ENCODE data around the gene TRRAP. TPM values are rescaled to one million over a fixed set of nuclear protein-coding genes. Genes with fewer than 3 reads are reported as not detected.

The TRRAP gene
- total and polyA plus RNA-seq, 8 donors, result 4.3 to 38.0 (median 15.7) TPM

- WGBS, 5 donors, result 94 to 97% (median 95%) methylated on average over 15 to 19 of the region's 19 CpGs
- no peaks in the 10 kb centered on the region for H3K9me3 ChIP-seq
- peaks cover 72 to 100% (median 99%) of the 10 kb centered on the region in 4 donors for H3K36me3 ChIP-seq
- no peaks in the 10 kb centered on the region for H3K27me3 ChIP-seq
- no peak overlapping the region for H3K4me3 ChIP-seq
- no peak overlapping the region for H3K27ac ChIP-seq
- TF ChIP-seq POLR2A (IDR thresholded peaks at IDR 0.05) (no peak), EP300 (IDR thresholded peaks at IDR 0.05) (no peak), CTCF (IDR thresholded peaks at IDR 0.05) (no peak), POLR2AphosphoS5 (IDR thresholded peaks at IDR 0.05) (no peak)
- intact Hi-C loops (cut with DNase I; ENCODE audit: low total_unique reads), result no loop called here
- H3K4me1 ChIP-seq, result no peaks in the 10 kb centered on the region
- DNase-seq, result no peak
These were observed 77.7 kb downstream of the TRRAP start for GRCh38 chr7:98955992-98956391.

- no peak overlapping the region for H3K4me3 ChIP-seq
- 91 to 94% (median 94%) methylated on average over 9 of the region's 9 CpGs for WGBS, 5 donors
- H3K36me3 ChIP-seq, result peaks cover 73 to 100% (median 99%) of the 10 kb centered on the region in 4 donors
- no peaks in the 10 kb centered on the region for H3K27me3 ChIP-seq
- H3K27ac ChIP-seq, result no peak overlapping the region
- no peak for TF ChIP-seq CTCF (IDR thresholded peaks at IDR 0.05)
- no peak for TF ChIP-seq EP300 (IDR thresholded peaks at IDR 0.05)
- TF ChIP-seq POLR2AphosphoS5 (IDR thresholded peaks at IDR 0.05), result no peak
- no peak for TF ChIP-seq POLR2A (IDR thresholded peaks at IDR 0.05)
- H3K9me3 ChIP-seq, result no peaks in the 10 kb centered on the region
- intact Hi-C loops (cut with DNase I; ENCODE audit: low total_unique reads), result no loop called here
- H3K4me1 ChIP-seq, result no peaks in the 10 kb centered on the region
- DNase-seq, result no peak
These were observed 78.1 kb downstream of the TRRAP start for GRCh38 chr7:98956469-98956868.

- H3K27ac ChIP-seq, result no peak overlapping the region
- H3K4me3 ChIP-seq, result no peak overlapping the region
- H3K9me3 ChIP-seq, result no peaks in the 10 kb centered on the region
- no peak for DNase-seq
- TF ChIP-seq POLR2A (IDR thresholded peaks at IDR 0.05) (no peak), CTCF (IDR thresholded peaks at IDR 0.05) (no peak), EP300 (IDR thresholded peaks at IDR 0.05) (no peak), POLR2AphosphoS5 (IDR thresholded peaks at IDR 0.05) (no peak)
- no peaks in the 10 kb centered on the region for H3K4me1 ChIP-seq
- H3K27me3 ChIP-seq, result no peaks in the 10 kb centered on the region
- WGBS, 5 donors, result 92 to 96% (median 95%) methylated on average over 9 of the region's 9 CpGs
- intact Hi-C loops (cut with DNase I; ENCODE audit: low total_unique reads), result no loop called here
- peaks cover 75 to 100% (median 99%) of the 10 kb centered on the region in 4 donors for H3K36me3 ChIP-seq
These were observed 78.6 kb downstream of the TRRAP start for GRCh38 chr7:98956937-98957336.

GRCh38 chr7:98957766-98958165 is 79.4 kb downstream of the TRRAP start:
- TF ChIP-seq CTCF (IDR thresholded peaks at IDR 0.05) (no peak), POLR2A (IDR thresholded peaks at IDR 0.05) (no peak), EP300 (IDR thresholded peaks at IDR 0.05) (no peak), POLR2AphosphoS5 (IDR thresholded peaks at IDR 0.05) (no peak)
- H3K27me3 ChIP-seq, result no peaks in the 10 kb centered on the region
- intact Hi-C loops (cut with DNase I; ENCODE audit: low total_unique reads), result no loop called here
- 92 to 94% (median 93%) methylated on average over 11 of the region's 11 CpGs for WGBS, 5 donors
- H3K27ac ChIP-seq, result no peak overlapping the region
- H3K36me3 ChIP-seq, result peaks cover 79 to 100% (median 99%) of the 10 kb centered on the region in 4 donors
- no peak for DNase-seq
- H3K4me1 ChIP-seq, result no peaks in the 10 kb centered on the region
- H3K4me3 ChIP-seq, result no peak overlapping the region
- no peaks in the 10 kb centered on the region for H3K9me3 ChIP-seq
